NCI-H1436 treated with DMSO at 0.1 percent for 48 hours (cell line): ENCODE data around the gene GNG13.
"Not testable (repeated sequence)": the region's sequence is repeated elsewhere in the genome, so short reads cannot be mapped to it uniquely, and the experiment has no call there.

ENCODE experiments used
- DNase-seq: peaks from one replicate; lab custom pipeline; 2025; lab: John Stamatoyannopoulos, UW

GNG13 gene

GRCh38 chr16:776824-777223 lies 23.7 kb downstream of the GNG13 start:
- no peak for DNase-seq

GRCh38 chr16:776298-776697 lies 24.2 kb downstream of the GNG13 start:
- not testable (repeated sequence) for DNase-seq

- no peak for DNase-seq
These were observed 25.2 kb downstream of the GNG13 start for GRCh38 chr16:775236-775796.

DNA sequence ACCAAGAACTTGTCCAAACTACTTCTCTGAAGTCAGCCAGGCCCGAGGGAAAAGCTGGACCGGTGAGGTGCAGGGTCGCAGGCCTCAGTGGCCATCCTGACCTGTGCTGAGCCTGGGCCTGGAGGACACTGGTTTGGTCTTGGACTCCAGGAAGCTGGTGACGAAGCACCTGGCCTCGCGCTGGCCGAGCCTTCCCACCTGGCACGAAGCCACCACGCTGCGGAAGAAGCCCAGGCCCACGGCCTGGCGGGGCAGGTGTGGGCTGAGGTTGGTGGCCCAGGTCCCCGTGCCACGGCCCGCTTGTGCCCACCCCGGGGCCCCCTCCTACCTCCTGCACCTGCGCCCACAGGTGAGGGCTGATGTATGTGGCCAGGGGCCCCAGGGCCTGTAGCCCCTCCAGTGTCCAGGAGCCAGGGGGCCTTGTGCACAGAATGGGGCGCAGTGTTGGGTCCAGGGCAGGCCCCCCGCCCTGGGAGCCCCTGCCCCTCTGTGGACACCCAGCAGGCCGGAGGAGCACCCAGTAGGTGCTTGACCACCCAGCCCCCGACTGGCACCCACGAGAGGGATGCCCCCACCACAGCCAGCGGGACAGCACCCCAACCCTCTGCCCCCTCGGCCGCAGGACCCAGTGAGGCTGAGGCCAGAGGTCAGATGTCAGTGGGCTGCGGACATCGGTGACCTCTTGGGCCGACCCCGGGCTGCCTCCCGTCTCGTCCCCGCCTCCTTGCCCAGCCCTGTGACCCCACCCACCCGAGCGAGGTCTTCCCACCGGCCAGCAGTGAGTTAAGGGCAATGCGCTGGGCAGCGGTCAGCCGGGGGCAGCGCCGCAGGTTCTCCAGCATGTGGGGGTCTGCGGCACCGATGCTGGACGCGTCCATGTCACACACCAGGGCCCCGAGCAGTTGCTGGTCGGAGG lies 26.2 kb downstream of the GNG13 start:
- DNase-seq: no peak

DNA sequence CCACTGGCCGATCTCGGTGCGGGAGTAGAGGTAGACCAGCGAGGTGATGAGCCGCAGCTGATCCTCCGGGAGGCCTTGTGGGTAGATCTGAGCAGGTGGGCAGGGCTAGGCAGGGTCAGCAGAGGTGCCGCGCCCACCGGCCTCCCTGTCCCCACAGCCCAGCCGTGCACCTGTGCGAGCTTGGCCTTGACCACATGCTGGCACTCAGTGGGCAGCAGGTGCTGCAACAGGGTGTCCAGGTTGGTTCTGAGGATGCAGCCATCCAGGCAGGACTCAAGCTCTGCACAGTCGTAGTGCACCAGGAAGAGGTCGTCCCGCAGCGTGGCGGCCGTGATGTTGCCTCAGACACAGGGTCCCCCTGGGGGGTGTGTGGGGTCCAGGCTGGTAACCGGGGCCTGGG lies 27.6 kb downstream of the GNG13 start:
- DNase-seq: no peak

GRCh38 chr16:770411-770810 lies 30.1 kb downstream of the GNG13 start:
- DNase-seq: no peak

DNA sequence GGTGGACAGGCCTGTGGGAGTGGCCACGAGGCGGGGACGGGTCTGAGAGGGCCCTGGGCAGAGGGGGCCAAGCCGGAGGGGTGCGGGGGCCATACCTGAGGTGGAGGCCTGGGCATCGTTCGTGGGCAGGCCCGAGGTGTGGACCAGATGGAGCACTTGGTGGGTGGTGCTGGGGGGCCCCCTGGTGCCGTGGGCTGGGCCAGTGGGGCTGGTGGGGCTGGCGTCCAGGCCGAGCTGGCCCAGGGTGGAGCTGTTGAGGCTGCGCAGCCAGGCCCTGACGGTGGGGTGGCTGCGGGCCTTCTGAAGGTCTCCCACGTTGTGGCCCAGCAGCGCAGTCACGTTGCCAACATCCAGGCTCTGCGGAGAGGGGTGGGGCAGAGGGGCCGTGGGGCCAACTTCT lies 30.6 kb downstream of the GNG13 start:
- DNase-seq: no peak

DNA sequence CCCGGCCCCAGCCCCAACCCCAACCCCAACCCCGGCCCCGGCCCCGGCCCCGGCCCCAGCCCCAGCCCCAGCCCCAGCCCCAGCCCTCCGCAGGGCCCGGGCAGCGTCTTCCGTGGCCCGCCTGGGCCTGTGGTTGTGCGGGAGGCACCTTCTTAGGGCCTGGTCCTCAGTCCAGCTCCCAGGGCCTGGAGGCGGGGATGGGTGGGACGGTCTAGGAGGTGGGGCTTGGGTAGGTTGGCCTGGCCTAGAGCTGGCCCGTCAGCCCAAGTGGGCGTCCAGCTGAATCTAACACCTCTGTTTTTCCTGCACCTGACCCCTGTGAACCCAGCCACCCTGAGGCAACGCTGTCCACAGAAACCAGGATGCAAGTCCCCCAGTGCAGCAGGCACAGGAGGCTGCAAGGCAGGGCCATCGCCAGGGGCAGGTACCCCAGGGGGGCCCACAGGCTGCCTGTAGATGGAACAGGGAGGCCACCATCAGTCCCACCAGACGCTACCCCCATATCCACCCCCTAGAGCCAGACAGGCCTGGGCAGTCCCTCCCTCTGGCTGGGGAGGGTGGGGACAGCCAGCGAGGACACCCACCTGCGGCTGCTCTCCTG lies 31.2 kb downstream of the GNG13 start:
- no peak for DNase-seq

DNA sequence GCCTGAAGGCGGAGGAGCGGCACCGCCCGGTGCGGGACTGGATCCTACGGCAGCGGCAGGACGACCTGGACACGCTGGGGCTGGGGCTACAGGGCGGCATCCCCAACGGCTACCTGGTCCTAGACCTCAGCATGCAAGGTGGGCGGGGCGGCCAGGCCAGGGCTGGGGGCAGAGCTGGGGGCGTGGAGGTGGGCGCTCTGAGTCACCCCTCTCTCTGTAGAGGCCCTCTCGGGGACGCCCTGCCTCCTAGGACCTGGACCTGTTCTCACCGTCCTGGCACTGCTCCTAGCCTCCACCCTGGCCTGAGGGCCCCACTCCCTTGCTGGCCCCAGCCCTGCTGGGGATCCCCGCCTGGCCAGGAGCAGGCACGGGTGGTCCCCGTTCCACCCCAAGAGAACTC lies 32.1 kb downstream of the GNG13 start:
- no peak for DNase-seq

DNA sequence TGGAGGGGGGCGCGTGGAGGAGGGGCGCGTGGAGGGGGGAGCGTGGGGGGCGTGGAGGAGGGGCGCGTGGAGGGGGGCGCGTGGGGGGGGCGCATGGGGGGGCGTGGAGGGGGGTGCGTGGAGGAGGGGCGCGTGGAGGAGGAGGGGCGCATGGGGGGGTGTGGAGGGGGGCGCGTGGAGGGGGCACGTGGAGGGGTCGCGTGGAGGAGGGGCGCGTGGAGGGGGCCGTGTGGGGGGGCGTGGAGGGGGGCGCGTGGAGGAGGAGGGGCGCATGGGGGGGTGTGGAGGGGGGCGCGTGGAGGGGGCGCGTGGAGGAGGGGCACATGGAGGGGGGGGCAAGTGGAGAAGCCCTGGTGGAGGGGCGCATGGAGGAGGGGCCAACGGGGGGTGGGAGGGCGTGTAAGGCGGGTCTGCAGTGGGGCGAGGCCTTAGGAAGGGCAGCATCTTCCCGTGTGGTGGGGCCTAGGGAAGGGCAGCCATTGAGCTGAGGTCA lies 32.7 kb downstream of the GNG13 start:
- DNase-seq: no peak

GRCh38 chr16:766820-767640 lies 33.5 kb downstream of the GNG13 start:
- no peak for DNase-seq

- DNase-seq: no peak
These were observed 34.3 kb downstream of the GNG13 start for GRCh38 chr16:766008-766819.

GRCh38 chr16:765488-765865 lies 35.1 kb downstream of the GNG13 start:
- DNase-seq: no peak

- no peak for DNase-seq
These were observed 35.6 kb downstream of the GNG13 start for GRCh38 chr16:764848-765487.

GRCh38 chr16:764184-764750 lies 36.3 kb downstream of the GNG13 start:
- no peak for DNase-seq

DNA sequence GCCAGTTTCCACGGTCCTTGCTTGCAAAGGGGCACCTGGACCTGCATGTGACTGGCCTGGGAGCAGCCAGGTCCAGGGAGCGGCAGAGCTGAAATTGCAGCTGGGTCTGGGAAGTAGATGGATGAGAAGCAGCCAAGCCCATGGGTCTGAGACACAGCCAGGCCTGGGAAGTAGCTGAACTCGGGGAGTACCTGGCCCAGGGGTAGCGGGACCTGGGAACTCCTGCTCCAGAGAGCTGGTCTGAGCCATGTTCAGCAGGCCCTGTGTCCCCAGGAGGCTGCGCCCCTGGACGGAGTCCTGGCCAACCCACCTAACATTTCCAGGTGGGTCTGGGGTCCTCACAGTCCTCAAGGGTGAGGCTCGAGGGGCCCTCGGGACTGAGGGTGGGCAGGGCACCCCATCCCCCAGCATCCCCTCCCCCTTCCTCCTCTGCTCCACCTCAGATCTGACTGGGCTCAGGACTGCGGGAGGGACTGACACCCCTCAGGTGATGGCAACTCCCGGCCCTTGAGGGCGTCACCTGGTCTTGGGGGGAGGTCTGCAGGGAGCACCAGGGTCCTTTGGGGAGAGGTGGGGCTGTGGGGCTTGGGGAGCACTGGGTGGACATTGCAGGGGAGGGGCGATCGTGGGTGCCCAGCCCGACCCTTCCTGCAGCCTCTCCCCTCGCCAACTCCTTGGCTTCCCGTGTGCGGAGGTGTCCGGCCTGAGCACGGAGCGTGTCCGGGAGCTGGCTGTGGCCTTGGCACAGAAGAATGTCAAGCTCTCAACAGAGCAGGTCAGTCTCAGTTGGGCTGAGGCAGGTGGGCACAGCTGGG lies 37.0 kb downstream of the GNG13 start:
- DNase-seq: no peak

DNA sequence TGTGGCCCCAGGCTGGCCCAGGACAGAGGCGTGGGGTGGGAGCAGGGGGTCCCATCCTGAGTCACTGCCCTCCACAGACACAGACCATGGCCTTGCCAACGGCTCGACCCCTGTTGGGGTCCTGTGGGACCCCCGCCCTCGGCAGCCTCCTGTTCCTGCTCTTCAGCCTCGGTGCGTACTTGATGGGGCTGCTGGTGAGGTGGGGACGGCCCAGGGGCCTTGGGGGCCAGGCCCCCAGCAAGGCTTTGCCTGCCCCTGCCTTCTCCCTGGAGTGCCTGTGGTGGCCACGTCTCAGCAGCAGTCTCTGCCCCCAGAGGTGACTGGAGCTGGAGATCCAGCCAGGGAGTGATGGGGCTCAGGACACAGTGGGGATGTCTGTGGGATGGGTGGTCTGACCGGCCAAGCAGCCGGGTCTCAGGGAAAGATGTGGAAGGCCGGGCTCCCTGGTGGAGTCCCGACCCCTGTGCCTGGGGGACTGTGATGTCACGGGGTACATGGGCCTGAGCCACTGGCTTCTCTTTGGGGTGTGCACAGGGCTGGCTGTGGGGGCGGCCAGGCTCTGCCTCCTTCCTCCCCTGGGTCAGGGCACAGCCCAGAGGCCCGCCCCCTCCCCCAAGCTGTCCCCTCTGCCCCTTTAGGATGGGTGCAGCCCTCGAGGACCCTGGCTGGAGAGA lies 37.8 kb downstream of the GNG13 start:
- no peak for DNase-seq

GRCh38 chr16:761625-762513 lies 38.7 kb downstream of the GNG13 start:
- no peak for DNase-seq
